Measurements from ENCODE around the gene USHBP1. TPM values are rescaled to one million over a fixed set of nuclear protein-coding genes. Genes with fewer than 3 reads are reported as not detected.

Gene USHBP1
- polyA plus RNA-seq, 3 donors: 4.2 to 7.1 (median 6.5) TPM

DNA sequence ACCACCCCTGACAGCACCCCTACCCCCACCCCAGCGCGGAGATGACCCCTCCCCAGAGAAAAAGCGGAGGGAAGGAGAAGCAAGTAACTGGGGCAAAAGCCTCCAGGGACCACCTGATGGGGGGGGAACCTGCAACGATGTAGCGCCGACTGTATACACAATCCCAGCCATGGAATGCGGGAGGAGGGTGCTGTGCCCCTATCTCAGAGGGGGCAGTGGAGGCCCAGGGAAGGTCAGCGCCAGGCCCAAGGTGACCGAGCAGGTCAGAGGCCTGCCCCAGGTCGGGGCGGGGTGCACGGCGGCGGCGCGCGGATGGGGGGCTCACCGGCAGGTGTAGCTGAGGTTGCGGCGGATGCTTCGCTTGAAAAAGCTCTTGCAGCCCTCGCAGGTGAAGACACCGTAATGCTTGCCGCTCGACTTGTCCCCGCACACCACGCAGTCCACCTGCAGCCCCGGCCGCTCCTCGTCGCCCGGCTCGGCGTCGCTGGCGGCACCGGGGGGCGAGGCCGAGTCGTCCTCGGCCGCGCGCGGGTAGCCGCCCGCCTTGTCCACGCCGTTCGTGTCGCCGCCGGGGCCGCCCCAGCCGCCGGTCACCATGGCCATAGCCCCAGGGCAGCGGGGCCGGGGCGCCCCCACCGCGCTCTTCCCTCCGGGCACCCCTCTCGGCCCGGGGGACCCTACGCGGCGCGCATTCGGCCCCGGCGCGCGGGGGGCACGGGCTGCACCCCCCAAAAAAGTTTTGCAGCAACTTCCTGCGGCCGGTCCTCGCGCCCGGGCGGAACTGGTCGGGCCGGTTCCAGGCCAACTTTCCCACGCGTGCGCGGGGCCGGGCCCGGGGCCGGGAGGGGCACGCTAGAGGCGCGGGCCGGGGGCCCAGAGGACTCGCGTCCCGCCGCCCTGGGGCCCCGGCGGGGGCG is 19.7 kb downstream of the USHBP1 start:
- no peak for DNase-seq (ENCODE audit: extremely low read depth in 1 of 11, low read depth in 9 of 11, low spot score in 4 of 11)

GRCh38 chr19:17243830-17244617 is 20.5 kb downstream of the USHBP1 start:
- DNase-seq (ENCODE audit: extremely low read depth in 1 of 11, low read depth in 9 of 11, low spot score in 4 of 11): no peak

- DNase-seq (ENCODE audit: extremely low read depth in 1 of 11, low read depth in 9 of 11, low spot score in 4 of 11): no peak
Measured at GRCh38 chr19:17243211-17243829, 21.2 kb downstream of the USHBP1 start.

DNA sequence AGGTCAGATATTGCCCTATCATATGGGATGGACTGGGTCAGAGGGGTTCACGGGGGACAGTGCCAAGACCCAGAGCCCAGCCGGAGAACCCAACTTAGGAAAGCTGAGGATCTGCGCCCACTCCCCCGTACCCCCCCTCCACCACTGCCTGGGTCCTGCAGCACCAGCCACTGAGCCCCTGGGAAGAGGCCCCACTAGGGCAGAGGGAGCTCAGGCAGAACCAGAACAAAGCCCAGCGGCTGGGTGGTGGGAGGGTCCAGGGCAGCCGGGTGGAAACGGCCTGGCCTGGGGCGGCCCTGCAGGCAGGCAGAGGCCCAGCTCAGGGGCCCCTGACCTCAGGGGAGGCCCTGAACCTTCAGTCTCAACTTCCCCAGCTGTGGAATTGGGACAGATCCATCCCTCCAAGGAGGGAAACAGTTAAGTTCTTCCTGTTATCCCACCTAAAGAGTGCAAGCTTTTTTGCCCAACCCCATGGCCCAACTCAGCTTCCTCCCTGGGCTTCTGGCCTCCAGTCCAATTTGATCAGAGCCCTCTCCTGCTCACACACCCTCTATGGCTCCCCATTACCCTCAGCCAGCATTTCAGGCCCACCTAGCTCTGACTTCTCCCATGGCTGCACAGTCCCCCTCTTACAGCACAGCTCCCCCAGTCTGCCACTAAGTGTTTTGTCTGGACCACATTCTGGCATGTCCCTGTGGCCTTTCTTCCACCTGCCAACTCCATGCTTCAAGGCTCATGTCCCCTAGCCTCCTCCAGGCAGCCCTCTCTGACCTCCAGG is 21.9 kb downstream of the USHBP1 start:
- DNase-seq (ENCODE audit: extremely low read depth in 1 of 11, low read depth in 9 of 11, low spot score in 4 of 11): no peak

DNA sequence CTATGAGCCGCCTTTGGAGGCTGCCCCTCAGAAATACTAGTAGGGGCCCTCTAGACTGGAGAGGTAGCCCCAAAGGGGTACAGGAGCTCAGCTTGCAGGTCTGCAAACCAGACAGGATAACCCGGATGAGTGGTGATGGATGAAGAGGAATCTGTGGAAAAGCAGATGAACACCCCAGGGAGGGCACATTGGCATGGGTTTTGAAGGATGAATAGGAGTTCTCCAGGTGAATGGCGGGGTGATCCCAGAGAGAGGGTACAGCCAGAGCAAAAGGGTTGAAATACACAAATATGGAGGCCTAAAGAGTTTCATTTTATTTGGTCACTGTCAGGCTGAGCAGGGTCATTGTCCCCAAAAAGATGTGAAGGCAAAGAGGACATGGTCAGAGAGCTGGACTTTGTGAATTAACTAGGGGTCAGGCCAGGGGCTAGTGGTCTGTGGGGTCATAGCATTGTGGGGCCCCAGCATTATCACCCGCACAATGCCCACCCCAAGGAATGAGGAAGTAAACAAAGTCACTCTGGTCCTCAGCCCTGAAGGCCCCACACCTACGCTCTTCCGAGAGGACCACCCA is 23.6 kb downstream of the USHBP1 start:
- DNase-seq (ENCODE audit: extremely low read depth in 1 of 11, low read depth in 9 of 11, low spot score in 4 of 11): no peak

GRCh38 chr19:17240062-17240752 is 24.3 kb downstream of the USHBP1 start:
- DNase-seq (ENCODE audit: extremely low read depth in 1 of 11, low read depth in 9 of 11, low spot score in 4 of 11): no peak

- no peak for DNase-seq (ENCODE audit: extremely low read depth in 1 of 11, low read depth in 9 of 11, low spot score in 4 of 11)
Measured at GRCh38 chr19:17237747-17238706, 26.5 kb downstream of the USHBP1 start.

GRCh38 chr19:17236811-17237543 is 27.6 kb downstream of the USHBP1 start:
- DNase-seq (ENCODE audit: extremely low read depth in 1 of 11, low read depth in 9 of 11, low spot score in 4 of 11): no peak

DNA sequence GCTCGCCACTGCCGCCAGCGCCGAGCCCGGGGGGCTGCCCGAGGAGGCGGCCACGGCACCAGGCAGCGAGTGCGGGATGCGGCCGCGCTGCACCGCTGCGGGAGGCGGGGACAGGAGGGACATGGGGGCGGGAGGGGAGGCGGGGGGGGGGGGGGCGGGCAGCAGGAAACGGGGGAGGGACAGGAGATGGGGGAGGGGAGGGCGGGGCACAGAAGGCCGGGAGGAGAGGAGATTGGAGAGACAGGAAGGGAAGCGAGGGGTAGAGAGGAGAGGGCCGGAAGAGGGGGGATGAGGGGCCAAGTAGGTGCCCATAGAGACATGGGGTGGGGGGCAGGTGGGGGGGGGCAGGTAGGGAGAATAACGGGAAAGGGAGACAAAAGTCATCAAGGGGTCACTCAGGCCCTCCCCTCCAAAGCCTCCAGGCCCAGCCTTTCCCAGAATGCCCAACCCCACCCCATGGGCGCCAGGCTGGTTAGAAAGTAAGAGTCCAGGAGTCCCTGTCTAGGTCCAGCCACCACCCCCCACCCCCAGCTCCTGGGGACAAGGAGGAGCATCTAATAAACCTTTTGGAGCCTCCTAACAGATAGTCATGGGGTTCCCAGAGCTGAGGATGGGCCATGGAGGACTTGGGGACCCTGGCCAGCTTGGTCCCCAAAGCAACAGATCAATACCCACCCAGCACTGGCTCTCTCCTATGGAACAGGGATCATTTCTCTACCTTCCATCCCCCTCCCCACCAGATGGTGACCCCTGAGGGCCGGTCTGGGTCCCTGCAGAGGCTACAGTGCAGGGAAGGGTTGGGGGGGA is 28.4 kb downstream of the USHBP1 start:
- no peak for DNase-seq (ENCODE audit: extremely low read depth in 1 of 11, low read depth in 9 of 11, low spot score in 4 of 11)

GRCh38 chr19:17235300-17235970 is 29.1 kb downstream of the USHBP1 start:
- DNase-seq (ENCODE audit: extremely low read depth in 1 of 11, low read depth in 9 of 11, low spot score in 4 of 11): peak in 1 of 11 donors; percentile 54

DNA sequence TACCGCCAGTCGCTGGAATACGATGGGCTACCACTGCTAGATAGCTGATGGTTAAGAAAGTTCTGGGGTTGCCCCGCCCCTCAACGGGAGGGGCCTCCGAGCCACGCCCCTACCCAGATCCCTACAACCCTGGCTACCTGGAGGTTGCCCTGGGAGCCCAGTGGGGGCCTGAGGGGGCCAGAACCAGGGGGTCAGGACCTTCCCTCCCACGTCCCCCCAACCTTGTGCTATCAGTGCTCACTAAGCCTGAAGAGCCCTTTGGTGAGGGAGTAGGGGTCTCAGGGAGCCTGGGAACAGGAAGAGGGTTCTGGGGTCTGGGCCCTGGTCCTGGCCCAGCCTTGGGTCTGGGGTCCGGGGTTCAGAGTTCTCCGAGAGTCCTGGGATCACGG is 29.6 kb downstream of the USHBP1 start:
- DNase-seq (ENCODE audit: extremely low read depth in 1 of 11, low read depth in 9 of 11, low spot score in 4 of 11): no peak

GRCh38 chr19:17232258-17232657 is 32.3 kb downstream of the USHBP1 start:
- no peak for DNase-seq (ENCODE audit: extremely low read depth in 1 of 11, low read depth in 9 of 11, low spot score in 4 of 11)

GRCh38 chr19:17229890-17230289 is 34.7 kb downstream of the USHBP1 start:
- DNase-seq (ENCODE audit: extremely low read depth in 1 of 11, low read depth in 9 of 11, low spot score in 4 of 11): no peak

- no peak for DNase-seq (ENCODE audit: extremely low read depth in 1 of 11, low read depth in 9 of 11, low spot score in 4 of 11)
Measured at GRCh38 chr19:17227798-17228367, 36.7 kb downstream of the USHBP1 start.
